HepG2 (cell line): ENCODE measurements around the gene CFAP73. TPM values are rescaled to one million over a fixed set of nuclear protein-coding genes. Genes with fewer than 3 reads are reported as not detected.
A peak's percentile ranks its signal among the peaks of the same experiment; 100 is the strongest.

Experiments
- FIP1L1 ChIP-seq: fragments of 200-400 bp; formaldehyde crosslinking; IDR thresholded peaks from 2 replicates; pipeline ENCODE4 v1.6.1; 2018; ENCODE audit warnings: low read depth, mild to moderate bottlenecking, low read length, moderate library complexity, borderline replicate concordance; ENCODE audit not compliant: insufficient read depth
- GABPB1 ChIP-seq: IDR thresholded peaks from 2 replicates; pipeline ENCODE4 v1.6.1; 2016; ENCODE audit warnings: mild to moderate bottlenecking, missing genetic modification reagents, moderate library complexity, missing compliant biosample characterization
- IRX3 ChIP-seq: sonication (generic); formaldehyde crosslinking; IDR thresholded peaks from 2 replicates; pipeline ENCODE4 v1.8.1; 2023; ENCODE audit warnings: mild to moderate bottlenecking, low read depth, missing genetic modification reagents, borderline replicate concordance
- MZF1 ChIP-seq: sonication (generic); formaldehyde crosslinking; IDR thresholded peaks from 2 replicates; pipeline ENCODE4 v1.8.1; 2023; ENCODE audit warnings: mild to moderate bottlenecking, missing genetic modification reagents, borderline replicate concordance
- TEAD2 ChIP-seq: sonication (generic); formaldehyde crosslinking; IDR thresholded peaks from 2 replicates; pipeline ENCODE4 v1.9.0; 2021; ENCODE audit warnings: missing genetic modification reagents
- U2AF1 ChIP-seq: fragments of 200-400 bp; formaldehyde crosslinking; optimal IDR thresholded peaks from 2 replicates; pipeline ENCODE3; 2017; ENCODE audit warnings: mild to moderate bottlenecking, low read depth, low read length
- ZFP36L2 ChIP-seq: sonication (generic); formaldehyde crosslinking; IDR thresholded peaks from 2 replicates; pipeline ENCODE4 v1.4.0; 2020; ENCODE audit warnings: missing genetic modification reagents
- ZNF251 ChIP-seq: sonication (generic); formaldehyde crosslinking; IDR thresholded peaks from 2 replicates; pipeline ENCODE4 v1.9.0; 2021; ENCODE audit warnings: mild to moderate bottlenecking, missing genetic modification reagents
- ZNF713 ChIP-seq: sonication (generic); formaldehyde crosslinking; IDR thresholded peaks from 2 replicates; pipeline ENCODE4 v1.4.0; 2020; ENCODE audit warnings: mild to moderate bottlenecking, missing genetic modification reagents
- polyA plus RNA-seq, 8 experiments: library from polyadenylated mRNA; depleted of rRNA in 3 of 8; stranded (reverse) in 7 of 8; unstranded in 1 of 8; fragments of >200 nt; fragmentation: Illumina TruSeq in 4 of 8; extraction: Trizol in 4 of 8; gene quantifications; 2 replicates each; pipeline versions ENCODE4 v1.2.1 to v1.2.3, GENCODE V29; 2011 to 2016; ENCODE audit warnings: low read depth in 4 of 8, missing spikeins in 1 of 8, mixed read lengths in 1 of 8; ENCODE audit not compliant: insufficient read depth in 1 of 8
- total RNA-seq, 5 experiments: library from RNA; depleted of rRNA; stranded (reverse); fragments of >200 nt; fragmentation: Illumina TruSeq; extraction: Trizol; gene quantifications; 2 replicates each; pipeline ENCODE4 v1.2.3, GENCODE V29; 2016; ENCODE audit warnings: low read depth in 1 of 5
- TF ChIP-seq, protein P1 (sequence below): sonication (generic); formaldehyde crosslinking; IDR thresholded peaks from 2 replicates; pipeline ENCODE4 v1.8.0; 2022; ENCODE audit warnings: missing genetic modification reagents, mild to moderate bottlenecking, moderate library complexity, borderline replicate concordance
- TF ChIP-seq, protein P2 (sequence below): sonication (generic); formaldehyde crosslinking; IDR thresholded peaks from 2 replicates; pipeline ENCODE4 v1.5.0; 2020; ENCODE audit warnings: mild to moderate bottlenecking, missing genetic modification reagents, borderline replicate concordance
- TF ChIP-seq, protein P3 (sequence below): sonication (generic); formaldehyde crosslinking; conservative IDR thresholded peaks from 2 replicates; pipeline ENCODE4 v1.4.0; 2020; ENCODE audit warnings: missing genetic modification reagents
- TF ChIP-seq, protein P4 (sequence below), 2 experiments: fragments of 450-650 bp in 1 of 2; sonication (generic) in 1 of 2; formaldehyde crosslinking in 1 of 2; IDR thresholded peaks; 2 replicates each; pipeline versions ENCODE4 v1.6.1 to v1.8.0; 2016 to 2022; ENCODE audit warnings: antibody characterized with exemption in 1 of 2, mild to moderate bottlenecking in 1 of 2, missing genetic modification reagents in 1 of 2

Gene CFAP73
- total and polyA plus RNA-seq, 2 of the 13 experiments (the other 11 are each of a cell fraction or from before 2014, with no cell fraction given), result not detected

DNA sequence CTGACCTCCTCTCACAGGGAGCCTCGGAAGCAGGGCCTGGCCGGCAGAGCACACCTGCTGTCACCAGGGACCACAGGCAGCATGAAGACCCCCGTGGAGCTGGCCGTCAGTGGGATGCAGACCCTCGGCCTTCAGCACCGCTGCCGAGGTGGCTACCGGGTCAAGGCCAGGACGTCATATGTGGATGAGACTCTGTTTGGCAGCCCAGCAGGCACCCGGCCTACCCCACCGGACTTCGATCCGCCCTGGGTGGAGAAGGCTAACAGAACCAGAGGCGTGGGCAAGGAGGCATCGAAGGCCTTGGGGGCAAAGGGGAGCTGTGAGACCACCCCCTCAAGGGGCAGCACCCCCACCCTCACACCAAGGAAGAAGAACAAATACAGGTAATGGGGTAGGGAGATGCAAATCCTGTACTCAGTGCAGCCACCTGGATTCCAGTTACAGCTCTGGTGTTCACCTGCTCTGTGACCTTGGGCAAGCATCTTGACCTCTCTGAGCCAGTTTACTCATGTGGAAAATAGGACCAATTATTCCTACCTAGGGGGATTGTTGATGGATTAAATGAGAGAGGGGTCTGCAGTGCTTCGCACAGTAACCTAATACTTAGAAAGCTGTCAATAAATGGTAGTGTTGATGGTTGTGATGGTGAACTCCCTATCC lies 37.3 kb downstream of the CFAP73 start (continued):
- TF ChIP-seq, protein P1, sequence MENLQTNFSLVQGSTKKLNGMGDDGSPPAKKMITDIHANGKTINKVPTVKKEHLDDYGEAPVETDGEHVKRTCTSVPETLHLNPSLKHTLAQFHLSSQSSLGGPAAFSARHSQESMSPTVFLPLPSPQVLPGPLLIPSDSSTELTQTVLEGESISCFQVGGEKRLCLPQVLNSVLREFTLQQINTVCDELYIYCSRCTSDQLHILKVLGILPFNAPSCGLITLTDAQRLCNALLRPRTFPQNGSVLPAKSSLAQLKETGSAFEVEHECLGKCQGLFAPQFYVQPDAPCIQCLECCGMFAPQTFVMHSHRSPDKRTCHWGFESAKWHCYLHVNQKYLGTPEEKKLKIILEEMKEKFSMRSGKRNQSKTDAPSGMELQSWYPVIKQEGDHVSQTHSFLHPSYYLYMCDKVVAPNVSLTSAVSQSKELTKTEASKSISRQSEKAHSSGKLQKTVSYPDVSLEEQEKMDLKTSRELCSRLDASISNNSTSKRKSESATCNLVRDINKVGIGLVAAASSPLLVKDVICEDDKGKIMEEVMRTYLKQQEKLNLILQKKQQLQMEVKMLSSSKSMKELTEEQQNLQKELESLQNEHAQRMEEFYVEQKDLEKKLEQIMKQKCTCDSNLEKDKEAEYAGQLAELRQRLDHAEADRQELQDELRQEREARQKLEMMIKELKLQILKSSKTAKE, result no peak
- TF ChIP-seq ZNF251 (CRISPR knock-in tag), result no peak
- TF ChIP-seq GABPB1 (CRISPR knock-in tag), result peak; percentile 27; the same call in 1 of the 2 replicates
- TF ChIP-seq, protein P2, sequence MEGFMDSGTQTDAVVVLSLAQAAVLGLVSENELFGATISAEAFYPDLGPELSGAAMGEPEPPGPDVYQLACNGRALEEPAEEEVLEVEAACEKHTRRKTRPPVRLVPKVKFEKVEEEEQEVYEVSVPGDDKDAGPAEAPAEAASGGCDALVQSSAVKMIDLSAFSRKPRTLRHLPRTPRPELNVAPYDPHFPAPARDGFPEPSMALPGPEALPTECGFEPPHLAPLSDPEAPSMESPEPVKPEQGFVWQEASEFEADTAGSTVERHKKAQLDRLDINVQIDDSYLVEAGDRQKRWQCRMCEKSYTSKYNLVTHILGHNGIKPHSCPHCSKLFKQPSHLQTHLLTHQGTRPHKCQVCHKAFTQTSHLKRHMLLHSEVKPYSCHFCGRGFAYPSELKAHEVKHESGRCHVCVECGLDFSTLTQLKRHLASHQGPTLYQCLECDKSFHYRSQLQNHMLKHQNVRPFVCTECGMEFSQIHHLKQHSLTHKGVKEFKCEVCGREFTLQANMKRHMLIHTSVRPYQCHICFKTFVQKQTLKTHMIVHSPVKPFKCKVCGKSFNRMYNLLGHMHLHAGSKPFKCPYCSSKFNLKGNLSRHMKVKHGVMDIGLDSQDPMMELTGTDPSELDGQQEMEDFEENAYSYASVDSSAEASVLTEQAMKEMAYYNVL (CRISPR knock-in tag), result no peak
- TF ChIP-seq TEAD2 (CRISPR knock-in tag), result no peak
- TF ChIP-seq ZFP36L2 (CRISPR knock-in tag), result no peak
- TF ChIP-seq ZNF713 (CRISPR knock-in tag), result no peak
- TF ChIP-seq, protein P3, sequence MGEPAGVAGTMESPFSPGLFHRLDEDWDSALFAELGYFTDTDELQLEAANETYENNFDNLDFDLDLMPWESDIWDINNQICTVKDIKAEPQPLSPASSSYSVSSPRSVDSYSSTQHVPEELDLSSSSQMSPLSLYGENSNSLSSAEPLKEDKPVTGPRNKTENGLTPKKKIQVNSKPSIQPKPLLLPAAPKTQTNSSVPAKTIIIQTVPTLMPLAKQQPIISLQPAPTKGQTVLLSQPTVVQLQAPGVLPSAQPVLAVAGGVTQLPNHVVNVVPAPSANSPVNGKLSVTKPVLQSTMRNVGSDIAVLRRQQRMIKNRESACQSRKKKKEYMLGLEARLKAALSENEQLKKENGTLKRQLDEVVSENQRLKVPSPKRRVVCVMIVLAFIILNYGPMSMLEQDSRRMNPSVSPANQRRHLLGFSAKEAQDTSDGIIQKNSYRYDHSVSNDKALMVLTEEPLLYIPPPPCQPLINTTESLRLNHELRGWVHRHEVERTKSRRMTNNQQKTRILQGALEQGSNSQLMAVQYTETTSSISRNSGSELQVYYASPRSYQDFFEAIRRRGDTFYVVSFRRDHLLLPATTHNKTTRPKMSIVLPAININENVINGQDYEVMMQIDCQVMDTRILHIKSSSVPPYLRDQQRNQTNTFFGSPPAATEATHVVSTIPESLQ (CRISPR knock-in tag), result no peak
- TF ChIP-seq FIP1L1, result no peak
- no peak for TF ChIP-seq U2AF1
- no peak for TF ChIP-seq IRX3 (CRISPR knock-in tag)
- TF ChIP-seq, protein P4, sequence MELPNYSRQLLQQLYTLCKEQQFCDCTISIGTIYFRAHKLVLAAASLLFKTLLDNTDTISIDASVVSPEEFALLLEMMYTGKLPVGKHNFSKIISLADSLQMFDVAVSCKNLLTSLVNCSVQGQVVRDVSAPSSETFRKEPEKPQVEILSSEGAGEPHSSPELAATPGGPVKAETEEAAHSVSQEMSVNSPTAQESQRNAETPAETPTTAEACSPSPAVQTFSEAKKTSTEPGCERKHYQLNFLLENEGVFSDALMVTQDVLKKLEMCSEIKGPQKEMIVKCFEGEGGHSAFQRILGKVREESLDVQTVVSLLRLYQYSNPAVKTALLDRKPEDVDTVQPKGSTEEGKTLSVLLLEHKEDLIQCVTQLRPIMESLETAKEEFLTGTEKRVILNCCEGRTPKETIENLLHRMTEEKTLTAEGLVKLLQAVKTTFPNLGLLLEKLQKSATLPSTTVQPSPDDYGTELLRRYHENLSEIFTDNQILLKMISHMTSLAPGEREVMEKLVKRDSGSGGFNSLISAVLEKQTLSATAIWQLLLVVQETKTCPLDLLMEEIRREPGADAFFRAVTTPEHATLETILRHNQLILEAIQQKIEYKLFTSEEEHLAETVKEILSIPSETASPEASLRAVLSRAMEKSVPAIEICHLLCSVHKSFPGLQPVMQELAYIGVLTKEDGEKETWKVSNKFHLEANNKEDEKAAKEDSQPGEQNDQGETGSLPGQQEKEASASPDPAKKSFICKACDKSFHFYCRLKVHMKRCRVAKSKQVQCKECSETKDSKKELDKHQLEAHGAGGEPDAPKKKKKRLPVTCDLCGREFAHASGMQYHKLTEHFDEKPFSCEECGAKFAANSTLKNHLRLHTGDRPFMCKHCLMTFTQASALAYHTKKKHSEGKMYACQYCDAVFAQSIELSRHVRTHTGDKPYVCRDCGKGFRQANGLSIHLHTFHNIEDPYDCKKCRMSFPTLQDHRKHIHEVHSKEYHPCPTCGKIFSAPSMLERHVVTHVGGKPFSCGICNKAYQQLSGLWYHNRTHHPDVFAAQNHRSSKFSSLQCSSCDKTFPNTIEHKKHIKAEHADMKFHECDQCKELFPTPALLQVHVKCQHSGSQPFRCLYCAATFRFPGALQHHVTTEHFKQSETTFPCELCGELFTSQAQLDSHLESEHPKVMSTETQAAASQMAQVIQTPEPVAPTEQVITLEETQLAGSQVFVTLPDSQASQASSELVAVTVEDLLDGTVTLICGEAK (IDR thresholded peaks at IDR 0.05), result no peak
- TF ChIP-seq, protein P4 (CRISPR knock-in tag; IDR thresholded peaks at IDR 0.05), result no peak; the same call in 1 of the 2 replicates
- TF ChIP-seq MZF1, result no peak
